Right lobe of liver (tissue), 6 donors: ENCODE data around the gene TH. TPM values are rescaled to one million over a fixed set of nuclear protein-coding genes. Genes with fewer than 3 reads are reported as not detected.
A peak's percentile ranks its signal among the peaks of the same experiment; 100 is the strongest.

Experiments used
- ATAC-seq, 4 donors: fragments of 200-7000 bp; cut with Tn5 transposase; one replicate each; pipeline ENCODE4 v1.9.1; 2020; ENCODE audit warnings: mild to moderate bottlenecking in 4 of 4, moderate library complexity in 4 of 4
- DNase-seq, 3 donors: peaks; one replicate each; pipeline ENCODE4 v3.0.0-alpha.2; 2020
- H3K27ac ChIP-seq, 3 donors: fragments of 200-600 bp; one replicate each; pipeline ENCODE4 v1.8.0; 2022
- H3K27me3 ChIP-seq, 2 donors: fragments of 200-600 bp; one replicate each; pipeline ENCODE4 v1.8.0; 2022
- H3K36me3 ChIP-seq, 4 donors: fragments of 200-600 bp; sonication (generic) in 1 of 4; one replicate each; pipeline versions ENCODE4 v1.5.1 to v1.8.0; 2017 to 2022; ENCODE audit warnings: control low read depth in 1 of 4
- H3K4me1 ChIP-seq, 4 donors: fragments of 200-600 bp; sonication (generic) in 1 of 4; one replicate each; pipeline versions ENCODE4 v1.5.1 to v1.8.0; 2017 to 2022; ENCODE audit warnings: control low read depth in 1 of 4
- H3K4me3 ChIP-seq, 3 donors: fragments of 200-600 bp; one replicate each; pipeline ENCODE4 v1.8.0; 2022
- H3K9me3 ChIP-seq, 4 donors: fragments of 200-600 bp; sonication (generic) in 1 of 4; one replicate each; pipeline versions ENCODE4 v1.5.1 to v1.8.0; 2017 to 2022; ENCODE audit warnings: control low read depth in 1 of 4
- CTCF ChIP-seq, 4 donors: fragments of 200-600 bp in 3 of 4; fragments of 450-650 bp in 1 of 4; IDR thresholded peaks; one replicate each; pipeline versions ENCODE4 v1.5.1 to v1.8.0; 2016 to 2022; ENCODE audit warnings: antibody characterized with exemption in 4 of 4, mild to moderate bottlenecking in 2 of 4
- POLR2A ChIP-seq: fragments of 450-650 bp; IDR thresholded peaks from one replicate; pipeline ENCODE4 v1.6.1; 2017; ENCODE audit warnings: antibody characterized with exemption, mild to moderate bottlenecking
- WGBS: methylation state at CpG from one replicate; pipeline ENCODE4 v1.1.6; 2018; ENCODE audit warnings: low coverage, low lambda C conversion rate; ENCODE audit not compliant: insufficient coverage; ENCODE audit errors: missing lambda C conversion rate; 5-methylcytosine and 5-hydroxymethylcytosine counted together
- intact Hi-C, 2 donors: fragments of 100-400 bp; cut with DNase I; formaldehyde crosslinking; loops; one replicate each; pipeline versions ENCODE4 v1.11.2 to v1.14.1; 2022
- total RNA-seq, 6 experiments: library from RNA; depleted of rRNA in 2 of 6; stranded (reverse); fragments of >200 nt in 2 of 6; fragmentation: NEBNext Ultra II Directional in 3 of 6; extraction: Animal tissue kit (Norgen Biotek cat#: 25700) in 3 of 6; gene quantifications; one replicate each; pipeline versions ENCODE4 v1.1.0 to v1.2.4, GENCODE V29; 2016 to 2023
- donor health status: DM: no; HTN: yes; CAD: no.
- donor health status: DM: no; HTN: no; CAD: no.
- donor health status: DM: no; HTN: no; CAD: no.
- donor health status: DM: no; HTN: yes; CAD: no.
- donor health status: DM: no; HTN: yes; CAD: no.

The TH gene
- total RNA-seq, 6 experiments from 2014 or later, result 0.51 to 0.64 TPM; not detected in 4

- 87% methylated on average over 9 of the region's 17 CpGs for WGBS
- H3K27me3 ChIP-seq, result no peaks in the 10 kb centered on the region
These were observed 42.3 kb downstream of the TH start for GRCh38 chr11:2129308-2129698.

GRCh38 chr11:2128511-2129307 lies 42.9 kb downstream of the TH start:
- ATAC-seq (no peak), DNase-seq (peak in 1 of 3 donors; percentile 22)
- intact Hi-C loops, result no loop called here
- no peaks in the 10 kb centered on the region for H3K4me1 ChIP-seq
- no peaks in the 10 kb centered on the region for H3K9me3 ChIP-seq
- no peak for TF ChIP-seq CTCF (IDR thresholded peaks at IDR 0.05)
- H3K36me3 ChIP-seq, result peaks cover 0 to 19% (median 6%) of the 10 kb centered on the region in 4 donors
- no peak overlapping the region for H3K4me3 ChIP-seq
- no peak overlapping the region for H3K27ac ChIP-seq
- H3K27me3 ChIP-seq, result no peaks in the 10 kb centered on the region
- 79% methylated on average over 11 of the region's 12 CpGs for WGBS

More at GRCh38 chr11:2129308-2129698, 42.3 kb downstream of the TH start:
- DNase-seq, result peak in 2 of 3 donors; percentile 12 to 49
- ATAC-seq, result no peak
- Histone ChIP-seq H3K27ac (no peak overlapping the region), H3K4me1 (peaks cover 0 to 3% (median 0%) of the 10 kb centered on the region in 4 donors), H3K9me3 (no peaks in the 10 kb centered on the region), H3K36me3 (peaks cover 0 to 24% (median 9%) of the 10 kb centered on the region in 4 donors), H3K4me3 (no peak overlapping the region)
- TF ChIP-seq CTCF (IDR thresholded peaks at IDR 0.05), result no peak
- TF ChIP-seq POLR2A, result no peak
- intact Hi-C loops, result no loop called here

GRCh38 chr11:2128130-2128510 lies 43.5 kb downstream of the TH start:
- WGBS, result no CpG with 5 or more reads among the region's 7 CpGs
- no peaks in the 10 kb centered on the region for H3K9me3 ChIP-seq
- TF ChIP-seq POLR2A (no peak), CTCF (IDR thresholded peaks at IDR 0.05) (no peak)
- no peak overlapping the region for H3K27ac ChIP-seq
- DNase-seq (peak in 2 of 3 donors; percentile 18 to 42), ATAC-seq (peak in 3 of 4 donors; percentile 8 to 40 (median 21))
- peaks cover 0 to 15% (median 3%) of the 10 kb centered on the region in 4 donors for H3K36me3 ChIP-seq
- intact Hi-C loops, result no loop called here
- no peak overlapping the region for H3K4me3 ChIP-seq
- H3K27me3 ChIP-seq, result no peaks in the 10 kb centered on the region
- H3K4me1 ChIP-seq, result no peaks in the 10 kb centered on the region

- H3K4me3 ChIP-seq, result no peak overlapping the region
- DNase-seq, result peak in 1 of 3 donors; percentile 48
These were observed 44.0 kb downstream of the TH start for GRCh38 chr11:2127482-2128129.

More at GRCh38 chr11:2127482-2128129, 44.0 kb downstream of the TH start:
- Histone ChIP-seq H3K27ac (no peak overlapping the region), H3K27me3 (no peaks in the 10 kb centered on the region), H3K36me3 (peaks cover 0 to 9% (median 2%) of the 10 kb centered on the region in 4 donors), H3K9me3 (no peaks in the 10 kb centered on the region), H3K4me1 (peaks cover 0 to under 1% (median 0%) of the 10 kb centered on the region in 4 donors)
- peak in 3 of 4 donors; percentile 30 to 52 (median 32) for ATAC-seq
- 48% methylated on average over 2 of the region's 8 CpGs for WGBS
- intact Hi-C loops, result no loop called here
- TF ChIP-seq POLR2A (no peak), CTCF (IDR thresholded peaks at IDR 0.05) (no peak)
